ENCODE data around the gene ARL15. TPM values are rescaled to one million over a fixed set of nuclear protein-coding genes. Genes with fewer than 3 reads are reported as not detected.

ARL15 gene
- total RNA-seq, 1 donor from 2014 or later = 102 TPM

DNA sequence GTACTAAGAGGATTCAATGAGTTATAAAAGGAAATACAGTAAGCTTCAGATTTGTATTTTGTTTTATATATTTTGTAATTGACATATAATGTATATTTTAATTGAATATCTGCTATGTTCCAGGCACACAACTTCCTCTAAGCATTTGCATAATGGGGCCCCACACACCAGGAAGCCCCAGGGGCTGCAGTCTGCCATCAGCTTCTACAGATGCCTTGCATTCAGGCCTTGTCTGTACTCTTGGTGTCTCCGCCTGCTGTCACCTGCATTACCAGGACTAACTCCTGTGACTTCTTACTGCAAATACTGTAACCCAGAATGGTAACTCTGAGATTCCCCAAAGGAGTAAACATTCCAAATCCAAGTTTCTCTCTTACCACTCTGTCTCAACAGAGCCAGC, 20.6 kb downstream of the ARL15 start:
- Mint-ChIP-seq H3K4me1 (ENCODE audit: unreplicated experiment) (peaks cover 16% of the 10 kb centered on the region), H3K27me3 (ENCODE audit: unreplicated experiment) (no peaks in the 10 kb centered on the region), H3K9me3 (ENCODE audit: unreplicated experiment) (no peaks in the 10 kb centered on the region), H3K27ac (ENCODE audit: unreplicated experiment) (no peak overlapping the region), H3K4me3 (ENCODE audit: unreplicated experiment) (no peak overlapping the region), H3K36me3 (ENCODE audit: low read depth, unreplicated experiment) (peaks cover 3% of the 10 kb centered on the region)
- TF ChIP-seq, protein P1, sequence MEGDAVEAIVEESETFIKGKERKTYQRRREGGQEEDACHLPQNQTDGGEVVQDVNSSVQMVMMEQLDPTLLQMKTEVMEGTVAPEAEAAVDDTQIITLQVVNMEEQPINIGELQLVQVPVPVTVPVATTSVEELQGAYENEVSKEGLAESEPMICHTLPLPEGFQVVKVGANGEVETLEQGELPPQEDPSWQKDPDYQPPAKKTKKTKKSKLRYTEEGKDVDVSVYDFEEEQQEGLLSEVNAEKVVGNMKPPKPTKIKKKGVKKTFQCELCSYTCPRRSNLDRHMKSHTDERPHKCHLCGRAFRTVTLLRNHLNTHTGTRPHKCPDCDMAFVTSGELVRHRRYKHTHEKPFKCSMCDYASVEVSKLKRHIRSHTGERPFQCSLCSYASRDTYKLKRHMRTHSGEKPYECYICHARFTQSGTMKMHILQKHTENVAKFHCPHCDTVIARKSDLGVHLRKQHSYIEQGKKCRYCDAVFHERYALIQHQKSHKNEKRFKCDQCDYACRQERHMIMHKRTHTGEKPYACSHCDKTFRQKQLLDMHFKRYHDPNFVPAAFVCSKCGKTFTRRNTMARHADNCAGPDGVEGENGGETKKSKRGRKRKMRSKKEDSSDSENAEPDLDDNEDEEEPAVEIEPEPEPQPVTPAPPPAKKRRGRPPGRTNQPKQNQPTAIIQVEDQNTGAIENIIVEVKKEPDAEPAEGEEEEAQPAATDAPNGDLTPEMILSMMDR (IDR thresholded peaks at IDR 0.05; ENCODE audit: unreplicated experiment) = no peak
- DNase-seq (ENCODE audit: low spot score) = no peak

GRCh38 chr5:54288568-54289217, 21.7 kb downstream of the ARL15 start:
- Mint-ChIP-seq H3K4me3 (ENCODE audit: unreplicated experiment) (no peak overlapping the region), H3K27me3 (ENCODE audit: unreplicated experiment) (no peaks in the 10 kb centered on the region), H3K36me3 (ENCODE audit: low read depth, unreplicated experiment) (peaks cover 3% of the 10 kb centered on the region), H3K4me1 (ENCODE audit: unreplicated experiment) (peaks cover 9% of the 10 kb centered on the region), H3K9me3 (ENCODE audit: unreplicated experiment) (no peaks in the 10 kb centered on the region), H3K27ac (ENCODE audit: unreplicated experiment) (no peak overlapping the region)
- TF ChIP-seq, protein P1 (IDR thresholded peaks at IDR 0.05; ENCODE audit: unreplicated experiment) = no peak
- DNase-seq (ENCODE audit: low spot score) = no peak

DNA sequence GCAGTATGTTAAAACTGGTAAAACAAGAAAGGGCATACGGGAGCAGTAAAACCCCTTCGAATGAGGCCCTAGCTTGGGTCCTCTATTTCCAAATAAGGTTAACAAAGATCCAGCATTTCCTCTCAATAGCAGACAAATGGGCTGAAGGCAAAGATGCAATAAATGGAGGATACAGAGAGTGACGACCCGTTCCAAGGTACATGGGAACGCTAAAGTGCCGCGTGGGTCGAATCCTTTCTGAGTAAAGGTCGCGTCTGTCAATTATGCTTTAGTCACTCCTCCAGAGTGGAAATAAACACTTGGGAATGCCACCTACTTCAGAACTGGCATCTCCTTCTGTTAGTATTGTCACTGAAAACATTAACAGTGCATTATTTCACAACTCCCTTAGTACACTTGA, 24.7 kb downstream of the ARL15 start:
- Mint-ChIP-seq H3K4me1 (ENCODE audit: unreplicated experiment) (peaks cover 4% of the 10 kb centered on the region), H3K4me3 (ENCODE audit: unreplicated experiment) (no peak overlapping the region), H3K27ac (ENCODE audit: unreplicated experiment) (no peak overlapping the region), H3K36me3 (ENCODE audit: low read depth, unreplicated experiment) (peaks cover 6% of the 10 kb centered on the region), H3K27me3 (ENCODE audit: unreplicated experiment) (no peaks in the 10 kb centered on the region), H3K9me3 (ENCODE audit: unreplicated experiment) (no peaks in the 10 kb centered on the region)
- TF ChIP-seq, protein P1 (IDR thresholded peaks at IDR 0.05; ENCODE audit: unreplicated experiment) = no peak
- DNase-seq (ENCODE audit: low spot score) = no peak

DNA sequence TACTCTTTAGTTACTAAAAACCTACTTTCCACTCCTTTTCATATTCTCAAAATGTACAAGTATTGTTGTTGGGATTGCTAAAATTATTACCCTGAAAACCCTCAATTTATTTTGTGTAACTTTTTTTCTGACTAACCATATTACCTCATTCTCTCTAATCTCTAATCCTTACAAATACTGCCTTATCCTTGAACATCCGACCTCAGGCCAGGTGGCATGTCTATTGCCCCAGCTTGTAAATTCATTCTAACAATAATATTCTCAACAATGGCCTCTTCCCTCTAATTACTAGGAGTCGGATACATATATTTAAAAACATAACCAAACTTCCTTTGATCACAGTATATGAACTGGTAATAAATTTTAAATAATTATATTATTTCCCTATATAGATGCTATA, 25.8 kb downstream of the ARL15 start:
- Mint-ChIP-seq H3K9me3 (ENCODE audit: unreplicated experiment) (no peaks in the 10 kb centered on the region), H3K4me1 (ENCODE audit: unreplicated experiment) (peaks cover 3% of the 10 kb centered on the region), H3K27ac (ENCODE audit: unreplicated experiment) (no peak overlapping the region), H3K27me3 (ENCODE audit: unreplicated experiment) (no peaks in the 10 kb centered on the region), H3K4me3 (ENCODE audit: unreplicated experiment) (no peak overlapping the region), H3K36me3 (ENCODE audit: low read depth, unreplicated experiment) (peaks cover 9% of the 10 kb centered on the region)
- TF ChIP-seq, protein P1 (IDR thresholded peaks at IDR 0.05; ENCODE audit: unreplicated experiment) = no peak
- no peak for DNase-seq (ENCODE audit: low spot score)

DNA sequence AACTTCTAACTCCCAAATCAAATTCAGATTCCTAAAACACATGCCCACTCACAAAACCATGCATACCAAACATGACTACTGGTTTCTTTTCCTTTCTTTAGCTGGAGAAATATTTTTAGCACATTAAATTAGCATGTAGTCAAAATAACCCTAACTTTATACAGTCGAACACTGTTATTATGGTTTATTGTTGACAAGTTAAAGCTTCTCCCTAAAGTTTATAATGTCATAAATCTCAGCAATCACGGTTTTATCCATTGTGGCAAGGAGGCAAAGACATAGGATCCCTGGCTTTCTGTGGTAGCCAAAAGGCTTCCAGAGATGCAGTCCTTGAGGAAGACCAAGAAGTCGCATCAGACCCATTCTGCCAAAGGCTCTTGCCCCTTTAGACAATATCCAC, 27.5 kb downstream of the ARL15 start:
- TF ChIP-seq, protein P1 (IDR thresholded peaks at IDR 0.05; ENCODE audit: unreplicated experiment) = no peak
- Mint-ChIP-seq H3K27ac (ENCODE audit: unreplicated experiment) (no peak overlapping the region), H3K36me3 (ENCODE audit: low read depth, unreplicated experiment) (peaks cover 17% of the 10 kb centered on the region), H3K4me3 (ENCODE audit: unreplicated experiment) (no peak overlapping the region), H3K27me3 (ENCODE audit: unreplicated experiment) (no peaks in the 10 kb centered on the region), H3K4me1 (ENCODE audit: unreplicated experiment) (peaks cover 20% of the 10 kb centered on the region), H3K9me3 (ENCODE audit: unreplicated experiment) (no peaks in the 10 kb centered on the region)
- no peak for DNase-seq (ENCODE audit: low spot score)

Data from endothelial cell (in vitro differentiated cells).